Measurements from ENCODE around the gene ADIPOR1.

GRCh38 chr1:202956969-202957368, 1.1 kb downstream of the ADIPOR1 start:
- TF ChIP-seq GATA3 (IDR thresholded peaks at IDR 0.05; ENCODE audit: low read depth, low read length) = no peak
- no peak for TF ChIP-seq GATA2 (IDR thresholded peaks at IDR 0.05; ENCODE audit: low read depth, low read length)
